Activated CD8-positive, alpha-beta T cell treated with anti-CD3 and anti-CD28 coated beads, Interleukin-2, amount 10 ng/mL, durations not matched to agents 7 days and 5 days (primary cell): ENCODE measurements around the gene SLC8A1. TPM values are rescaled to one million over a fixed set of nuclear protein-coding genes. Genes with fewer than 3 reads are reported as not detected.

Experiments used
- ATAC-seq: fragments of 150-1000 bp; cut with Tn5 transposase; one replicate; pipeline ENCODE4 v1.10.0; 2021; ENCODE audit warnings: moderate library complexity
- CTCF ChIA-PET: fragments of 350-600 bp; sonication (Branson Sonifier 250); formaldehyde crosslinking; loops from one replicate; lab custom pipeline; 2021; ENCODE audit warnings: antibody characterized with exemption; lab: Charles Lee
- POLR2A ChIA-PET: fragments of 350-600 bp; sonication (Branson Sonifier 250); formaldehyde crosslinking; loops from one replicate; lab custom pipeline; 2021; ENCODE audit warnings: antibody characterized with exemption; lab: Charles Lee
- DNase-seq: peaks from one replicate; pipeline ENCODE4 v3.0.0-alpha.2; 2020
- H3K27ac Mint-ChIP-seq: one replicate; pipeline ENCODE4 v1.8.0; 2021; ENCODE audit warnings: mild to moderate bottlenecking, mixed read lengths
- H3K27me3 Mint-ChIP-seq: one replicate; pipeline ENCODE4 v1.8.0; 2021; ENCODE audit warnings: low read depth, mixed read lengths
- H3K36me3 Mint-ChIP-seq: one replicate; pipeline ENCODE4 v1.8.0; 2021; ENCODE audit warnings: low read depth, mixed read lengths
- H3K4me1 Mint-ChIP-seq: one replicate; pipeline ENCODE4 v1.8.0; 2021; ENCODE audit warnings: low read depth, mixed read lengths
- H3K4me3 Mint-ChIP-seq: one replicate; pipeline ENCODE4 v1.8.0; 2021; ENCODE audit warnings: mild to moderate bottlenecking, mixed read lengths
- H3K9me3 Mint-ChIP-seq: one replicate; pipeline ENCODE4 v1.8.0; 2022; ENCODE audit warnings: mixed read lengths; ENCODE audit not compliant: insufficient read depth
- total RNA-seq, 2 experiments: library from RNA; stranded (reverse); gene quantifications; one replicate each; pipeline ENCODE4 v1.2.3, GENCODE V29; 2021

SLC8A1 gene
- total RNA-seq, 2 experiments from 2014 or later = 0.10 to 0.45 TPM

GRCh38 chr2:40161986-40162385 is 289.9 kb downstream of the SLC8A1 start:
- H3K4me1 Mint-ChIP-seq = no peaks in the 10 kb centered on the region
- no peak overlapping the region for H3K4me3 Mint-ChIP-seq
- H3K9me3 Mint-ChIP-seq = no peaks in the 10 kb centered on the region
- DNase-seq (no peak), ATAC-seq (no peak)
- POLR2A ChIA-PET = interaction anchor here (0.6 kb wide), 1 partner anchor 145 kb away, joined by 3 read pairs; no protein-coding TSS in a partner anchor
- no peak overlapping the region for H3K27ac Mint-ChIP-seq
- H3K36me3 Mint-ChIP-seq = no peaks in the 10 kb centered on the region
- CTCF ChIA-PET = no interaction called here
- H3K27me3 Mint-ChIP-seq = no peaks in the 10 kb centered on the region

- Mint-ChIP-seq H3K4me1 (no peaks in the 10 kb centered on the region), H3K9me3 (no peaks in the 10 kb centered on the region), H3K27me3 (no peaks in the 10 kb centered on the region), H3K4me3 (no peak overlapping the region), H3K36me3 (no peaks in the 10 kb centered on the region), H3K27ac (no peak overlapping the region)
- ATAC-seq = no peak
- no peak for DNase-seq
- ChIA-PET CTCF (no interaction called here), POLR2A (no interaction called here)
Measured at GRCh38 chr2:40160751-40161218, 291.1 kb downstream of the SLC8A1 start.

GRCh38 chr2:40159333-40159732 is 292.6 kb downstream of the SLC8A1 start:
- no peaks in the 10 kb centered on the region for H3K4me1 Mint-ChIP-seq
- H3K9me3 Mint-ChIP-seq = no peaks in the 10 kb centered on the region
- H3K27ac Mint-ChIP-seq = no peak overlapping the region

DNA sequence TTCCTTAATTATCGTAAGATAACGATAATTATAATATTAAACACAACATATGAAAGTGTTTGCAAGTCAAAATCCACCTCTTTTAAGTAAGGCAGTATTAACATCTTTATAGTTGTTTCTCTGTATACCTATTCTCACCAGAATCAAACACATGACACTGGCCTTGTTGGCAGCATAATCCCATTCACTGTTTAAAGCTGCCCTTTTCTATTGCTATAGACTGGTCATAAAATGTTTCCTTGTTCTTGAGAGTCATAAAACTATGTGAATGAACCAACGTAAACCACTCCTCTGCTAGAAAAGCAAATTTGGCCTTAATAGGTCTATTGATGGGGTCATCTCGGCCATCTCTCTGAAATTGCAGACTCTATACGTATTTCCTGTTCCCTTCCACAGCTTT is 293.1 kb downstream of the SLC8A1 start:
- Mint-ChIP-seq H3K36me3 (no peaks in the 10 kb centered on the region), H3K9me3 (no peaks in the 10 kb centered on the region), H3K27ac (no peak overlapping the region), H3K4me1 (no peaks in the 10 kb centered on the region), H3K27me3 (no peaks in the 10 kb centered on the region), H3K4me3 (no peak overlapping the region)
- DNase-seq (no peak), ATAC-seq (no peak)
- POLR2A ChIA-PET = no interaction called here
- CTCF ChIA-PET = no interaction called here

More at GRCh38 chr2:40159333-40159732, 292.6 kb downstream of the SLC8A1 start:
- DNase-seq = no peak
- CTCF ChIA-PET = no interaction called here
- POLR2A ChIA-PET = no interaction called here
- no peaks in the 10 kb centered on the region for H3K27me3 Mint-ChIP-seq
- H3K4me3 Mint-ChIP-seq = no peak overlapping the region
- ATAC-seq = no peak
- H3K36me3 Mint-ChIP-seq = no peaks in the 10 kb centered on the region

DNA sequence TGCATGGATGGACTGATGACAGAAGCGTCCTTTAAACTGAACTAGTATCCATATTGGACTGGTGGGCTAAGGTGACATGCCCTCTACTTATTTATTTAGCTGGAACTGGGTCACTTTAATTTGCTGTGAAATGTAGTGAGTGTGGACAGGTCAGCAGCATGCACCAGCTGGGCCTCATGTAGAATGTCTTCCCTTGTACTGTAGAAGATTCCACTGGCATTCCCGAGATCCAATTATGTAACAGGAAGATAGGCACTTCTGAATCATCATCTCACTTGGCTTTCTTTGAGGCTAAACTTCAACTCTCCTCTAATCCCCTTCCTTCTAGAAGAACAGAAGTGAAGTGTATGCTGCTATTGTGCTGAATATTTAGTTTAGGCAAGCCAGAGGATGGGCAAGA is 296.2 kb downstream of the SLC8A1 start:
- CTCF ChIA-PET = no interaction called here

GRCh38 chr2:40150266-40150665 is 301.6 kb downstream of the SLC8A1 start:
- H3K4me3 Mint-ChIP-seq = no peak overlapping the region
- H3K9me3 Mint-ChIP-seq = no peaks in the 10 kb centered on the region
- DNase-seq (no peak), ATAC-seq (no peak)
- H3K4me1 Mint-ChIP-seq = no peaks in the 10 kb centered on the region
- H3K36me3 Mint-ChIP-seq = no peaks in the 10 kb centered on the region
- ChIA-PET POLR2A (no interaction called here), CTCF (no interaction called here)
- H3K27me3 Mint-ChIP-seq = peaks cover 10% of the 10 kb centered on the region
- H3K27ac Mint-ChIP-seq = no peak overlapping the region

More for the DNA sequence above, 296.2 kb downstream of the SLC8A1 start:
- no peak overlapping the region for H3K27ac Mint-ChIP-seq
- H3K27me3 Mint-ChIP-seq = peaks cover 2% of the 10 kb centered on the region
- H3K4me1 Mint-ChIP-seq = no peaks in the 10 kb centered on the region
- POLR2A ChIA-PET = no interaction called here
- H3K9me3 Mint-ChIP-seq = no peaks in the 10 kb centered on the region
- no peak overlapping the region for H3K4me3 Mint-ChIP-seq
- ATAC-seq = no peak
- no peaks in the 10 kb centered on the region for H3K36me3 Mint-ChIP-seq
- no peak for DNase-seq

GRCh38 chr2:40148334-40148733 is 303.6 kb downstream of the SLC8A1 start:
- Mint-ChIP-seq H3K27ac (no peak overlapping the region), H3K27me3 (peaks cover 10% of the 10 kb centered on the region), H3K36me3 (no peaks in the 10 kb centered on the region), H3K9me3 (no peaks in the 10 kb centered on the region), H3K4me3 (no peak overlapping the region), H3K4me1 (no peaks in the 10 kb centered on the region)
- CTCF ChIA-PET = no interaction called here
- DNase-seq = no peak
- no peak for ATAC-seq
- POLR2A ChIA-PET = no interaction called here

GRCh38 chr2:40147360-40147759 is 304.5 kb downstream of the SLC8A1 start:
- H3K27ac Mint-ChIP-seq = no peak overlapping the region
- ChIA-PET POLR2A (no interaction called here), CTCF (no interaction called here)
- no peaks in the 10 kb centered on the region for H3K9me3 Mint-ChIP-seq
- H3K4me1 Mint-ChIP-seq = no peaks in the 10 kb centered on the region
- no peak for ATAC-seq
- peaks cover 10% of the 10 kb centered on the region for H3K27me3 Mint-ChIP-seq
- H3K4me3 Mint-ChIP-seq = no peak overlapping the region
- H3K36me3 Mint-ChIP-seq = no peaks in the 10 kb centered on the region
- no peak for DNase-seq

GRCh38 chr2:40144022-40144421 is 307.9 kb downstream of the SLC8A1 start:
- Mint-ChIP-seq H3K27me3 (no peaks in the 10 kb centered on the region), H3K36me3 (no peaks in the 10 kb centered on the region), H3K4me3 (no peak overlapping the region), H3K9me3 (no peaks in the 10 kb centered on the region), H3K4me1 (no peaks in the 10 kb centered on the region), H3K27ac (no peak overlapping the region)
- DNase-seq (no peak), ATAC-seq (no peak)
- ChIA-PET CTCF (no interaction called here), POLR2A (no interaction called here)

GRCh38 chr2:40138314-40138713 is 313.6 kb downstream of the SLC8A1 start:
- ChIA-PET POLR2A (no interaction called here), CTCF (no interaction called here)
- no peaks in the 10 kb centered on the region for H3K27me3 Mint-ChIP-seq
- no peaks in the 10 kb centered on the region for H3K36me3 Mint-ChIP-seq
- H3K4me1 Mint-ChIP-seq = no peaks in the 10 kb centered on the region
- H3K9me3 Mint-ChIP-seq = no peaks in the 10 kb centered on the region
- no peak overlapping the region for H3K27ac Mint-ChIP-seq
- ATAC-seq (no peak), DNase-seq (no peak)
- no peak overlapping the region for H3K4me3 Mint-ChIP-seq

DNA sequence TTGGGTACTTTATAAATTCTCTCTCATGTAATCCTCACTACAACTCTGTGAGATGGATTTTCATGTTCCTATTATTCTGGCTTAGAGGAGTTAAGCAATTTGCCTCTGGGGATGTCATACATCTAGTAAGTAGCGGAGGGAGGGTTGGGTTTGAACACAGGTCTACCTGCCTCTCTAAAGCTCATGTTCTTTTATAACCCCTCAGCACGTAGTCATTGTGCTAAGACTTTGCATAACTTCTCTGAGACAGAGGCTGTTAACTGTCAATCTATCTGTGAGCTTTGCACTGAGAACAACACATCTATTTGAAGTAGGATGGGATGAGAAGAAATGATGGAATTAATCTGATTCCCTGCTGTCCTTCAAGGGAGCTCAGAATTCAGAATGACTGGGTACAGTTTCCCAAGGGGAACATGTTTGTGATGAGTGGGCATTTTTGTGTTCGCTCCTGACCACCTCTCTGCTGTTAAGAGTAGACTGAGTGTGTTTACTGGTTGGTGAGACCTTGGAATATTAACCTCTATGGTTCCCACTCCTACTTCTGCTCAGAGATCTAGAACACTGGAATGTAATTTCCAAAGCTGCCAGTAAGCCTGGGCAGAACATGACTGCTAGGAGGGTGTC is 320.7 kb downstream of the SLC8A1 start:
- no peaks in the 10 kb centered on the region for H3K27me3 Mint-ChIP-seq
- H3K4me3 Mint-ChIP-seq = no peak overlapping the region
- H3K9me3 Mint-ChIP-seq = no peaks in the 10 kb centered on the region
- peaks cover 15% of the 10 kb centered on the region for H3K4me1 Mint-ChIP-seq
- ATAC-seq (no peak), DNase-seq (no peak)
- CTCF ChIA-PET = no interaction called here
- no peaks in the 10 kb centered on the region for H3K36me3 Mint-ChIP-seq
- H3K27ac Mint-ChIP-seq = no peak overlapping the region
- POLR2A ChIA-PET = no interaction called here

- no peak overlapping the region for H3K27ac Mint-ChIP-seq
- DNase-seq = no peak
- ChIA-PET CTCF (no interaction called here), POLR2A (no interaction called here)
- H3K36me3 Mint-ChIP-seq = no peaks in the 10 kb centered on the region
- H3K4me1 Mint-ChIP-seq = peaks cover 16% of the 10 kb centered on the region
- no peaks in the 10 kb centered on the region for H3K27me3 Mint-ChIP-seq
- no peaks in the 10 kb centered on the region for H3K9me3 Mint-ChIP-seq
- ATAC-seq = no peak
- H3K4me3 Mint-ChIP-seq = no peak overlapping the region
Measured at GRCh38 chr2:40130251-40130994, 321.5 kb downstream of the SLC8A1 start.
